HG02759 (cell line): Measurements from ENCODE around the gene CEP170B.
"Not testable (repeated sequence)": the region's sequence is repeated elsewhere in the genome, so short reads cannot be mapped to it uniquely, and the experiment has no call there.

Source experiments
- ATAC-seq: cut with Tn5 transposase; IDR thresholded peaks from one replicate; pipeline ENCODE4 v1.9.1; 2021; ENCODE audit warnings: mild to moderate bottlenecking, moderate library complexity; ENCODE audit not compliant: unreplicated experiment

CEP170B gene

DNA sequence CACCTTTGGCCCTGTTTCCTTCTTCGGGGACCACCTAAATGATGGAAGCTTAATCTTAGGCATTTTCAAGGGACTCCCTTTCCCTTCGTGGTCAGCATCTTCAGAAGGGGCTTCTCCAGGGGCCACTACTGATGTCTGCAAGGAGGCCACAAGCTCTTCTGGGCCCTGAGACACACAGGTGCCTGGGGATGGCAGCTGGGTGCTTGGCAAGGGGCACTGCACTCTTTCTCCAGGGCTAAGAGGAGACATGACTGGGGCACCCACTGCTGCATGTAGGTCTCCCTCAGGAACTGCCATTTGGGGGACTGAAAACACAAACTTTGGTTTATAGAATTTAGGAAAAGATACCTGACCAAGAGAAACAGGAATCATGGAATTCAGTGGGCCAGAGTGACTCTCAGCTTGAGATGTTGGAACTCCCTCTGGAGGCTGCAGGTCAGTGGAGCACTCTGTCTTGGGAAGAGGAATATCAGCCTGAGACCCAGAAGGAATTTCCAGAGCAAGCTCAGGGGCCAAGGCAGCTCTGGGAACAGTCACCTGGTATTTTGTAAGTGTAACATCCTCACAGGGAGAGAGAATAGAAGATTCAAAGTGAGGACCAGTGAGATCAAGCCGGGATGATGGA, 75.6 kb downstream of the CEP170B start:
- no peak for ATAC-seq

DNA sequence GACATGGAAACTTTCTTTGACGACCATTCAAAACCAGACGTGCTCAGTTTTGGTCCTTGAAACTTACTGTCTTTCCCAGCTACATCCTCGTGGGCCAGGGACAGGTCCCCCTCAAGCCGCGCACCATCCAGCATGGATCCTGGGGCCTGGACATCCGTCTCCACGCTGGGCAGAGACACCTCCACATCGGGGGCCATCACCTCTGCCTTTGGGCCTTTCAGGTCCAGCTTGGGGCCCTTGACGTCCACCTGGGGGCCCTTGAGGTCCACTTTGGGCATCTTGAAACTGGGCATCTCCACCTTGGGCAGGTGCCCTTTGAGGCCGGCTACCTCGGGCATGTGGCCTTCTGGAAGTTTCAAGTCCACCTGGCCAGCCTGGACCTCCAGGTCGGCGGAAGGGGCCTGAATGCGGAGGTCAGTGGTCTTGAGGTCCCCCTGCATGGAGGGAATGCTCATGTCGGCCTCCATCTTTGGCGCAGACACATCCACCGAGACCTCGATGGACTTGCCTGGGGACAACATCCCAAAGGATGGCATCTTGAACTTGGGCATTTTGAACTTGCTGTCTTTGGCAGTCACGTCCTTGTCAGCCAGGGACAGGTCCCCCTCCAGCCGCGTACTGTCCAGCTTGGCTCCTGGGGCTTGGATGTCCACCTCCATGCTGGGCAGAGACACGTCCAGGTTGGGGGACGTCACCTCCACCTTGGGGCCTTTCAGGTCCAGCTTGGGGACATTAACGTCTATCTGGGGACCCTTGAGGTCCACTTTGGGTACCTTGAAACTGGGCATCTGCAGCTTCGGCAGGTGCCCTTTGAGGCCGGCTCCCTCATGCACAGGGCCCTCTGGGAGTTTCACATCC, 76.7 kb downstream of the CEP170B start:
- ATAC-seq: no peak

DNA sequence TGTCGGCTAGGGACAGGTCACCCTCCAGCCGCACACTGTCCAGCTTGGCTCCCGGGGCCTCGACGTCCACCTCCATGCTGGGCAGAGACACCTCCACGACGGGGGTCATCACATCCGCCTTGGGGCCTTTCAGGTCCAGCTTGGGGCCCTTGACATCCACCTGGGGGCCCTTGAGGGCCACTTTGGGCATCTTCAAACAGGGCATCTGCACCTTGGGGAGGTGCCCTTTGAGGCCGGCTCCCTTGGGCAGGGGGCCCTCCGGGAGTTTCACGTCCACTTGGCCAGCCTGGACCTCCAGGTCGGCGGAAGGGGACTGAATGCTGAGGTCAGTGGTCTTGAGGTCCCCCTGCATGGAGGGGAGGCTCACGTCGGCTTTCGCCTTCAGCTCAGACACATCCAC, 77.5 kb downstream of the CEP170B start:
- ATAC-seq: no peak

DNA sequence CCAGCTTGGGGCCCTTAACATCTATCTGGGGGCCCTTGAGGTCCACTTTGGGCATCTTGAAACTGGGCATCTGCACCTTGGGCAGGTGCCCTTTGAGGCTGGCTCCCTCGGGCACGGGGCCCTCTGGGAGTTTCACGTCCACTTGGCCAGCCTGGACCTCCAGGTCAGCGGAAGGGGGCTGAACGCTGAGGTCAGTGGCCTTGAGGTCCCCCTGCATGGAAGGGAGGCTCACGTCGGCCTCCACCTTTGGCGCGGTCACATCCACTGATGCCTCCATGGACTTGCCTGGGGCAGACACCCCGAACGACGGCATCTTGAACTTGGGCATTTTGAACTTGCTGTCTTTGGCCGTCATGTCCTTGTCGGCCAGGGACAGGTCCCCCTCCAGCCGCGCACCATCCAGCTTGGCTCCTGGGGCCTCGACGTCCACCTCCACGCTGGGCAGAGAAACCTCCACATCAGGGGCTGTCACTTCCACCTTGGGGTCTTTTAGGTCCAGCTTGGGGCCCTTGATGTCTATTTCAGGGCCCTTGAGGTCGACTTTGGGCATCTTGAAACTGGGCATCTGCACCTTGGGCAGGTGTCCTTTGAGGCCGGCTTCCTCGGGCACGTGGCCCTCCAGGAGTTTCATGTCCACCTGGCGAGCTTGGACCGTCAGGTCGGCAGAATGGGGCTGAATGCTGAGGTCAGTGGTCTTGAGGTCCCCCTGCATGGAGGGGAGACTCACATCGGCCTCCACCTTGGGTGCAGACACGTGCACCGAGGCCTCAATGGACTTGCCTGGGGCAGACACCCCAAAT, 78.3 kb downstream of the CEP170B start:
- not testable (repeated sequence) for ATAC-seq

DNA sequence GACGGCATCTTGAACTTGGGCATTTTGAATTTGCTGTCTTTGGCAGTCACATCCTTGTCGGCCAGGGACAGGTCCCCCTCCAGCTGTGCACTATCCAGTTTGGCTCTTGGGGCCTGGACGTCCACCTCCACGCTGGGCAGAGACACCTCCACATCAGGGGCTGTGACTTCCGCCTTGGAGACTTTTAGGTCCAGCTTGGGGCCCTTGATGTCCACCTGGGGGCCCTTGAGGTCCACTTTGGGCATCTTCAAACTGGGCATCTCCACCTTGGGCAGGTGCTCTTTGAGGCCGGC, 78.9 kb downstream of the CEP170B start:
- not testable (repeated sequence) for ATAC-seq

DNA sequence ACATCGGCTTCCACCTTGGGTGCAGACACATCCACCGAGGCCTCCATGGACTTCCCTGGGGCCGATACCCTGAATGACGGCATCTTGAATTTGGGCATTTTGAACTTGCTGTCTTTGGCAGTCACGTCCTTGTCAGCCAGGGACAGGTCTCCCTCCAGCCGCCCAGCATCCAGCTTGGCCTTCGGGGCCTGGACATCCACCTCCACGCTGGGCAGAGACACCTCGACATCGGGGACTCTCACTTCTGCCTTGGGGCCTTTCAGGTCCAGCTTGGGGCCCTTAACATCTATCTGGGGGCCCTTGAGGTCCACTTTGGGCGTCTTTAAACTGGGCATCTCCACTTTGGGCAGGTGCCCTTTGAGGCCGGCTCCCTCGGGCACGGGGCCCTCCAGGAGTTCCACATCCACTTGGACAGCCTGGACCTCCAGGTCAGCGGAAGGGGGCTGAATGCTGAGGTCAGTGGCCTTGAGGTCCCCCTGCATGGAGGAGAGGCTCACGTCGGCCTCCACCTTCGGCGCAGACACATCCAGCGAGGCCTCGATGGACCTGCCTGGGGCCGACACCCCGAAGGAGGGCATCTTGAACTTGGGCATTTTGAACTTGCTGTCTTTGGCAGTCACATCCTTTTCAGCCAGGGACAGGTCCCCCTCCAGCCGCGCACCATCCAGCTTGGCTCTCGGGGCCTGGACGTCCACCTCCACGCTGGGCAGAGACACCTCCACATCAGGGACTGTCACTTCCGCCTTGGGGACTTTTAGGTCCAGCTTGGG, 79.6 kb downstream of the CEP170B start:
- not testable (repeated sequence) for ATAC-seq

DNA sequence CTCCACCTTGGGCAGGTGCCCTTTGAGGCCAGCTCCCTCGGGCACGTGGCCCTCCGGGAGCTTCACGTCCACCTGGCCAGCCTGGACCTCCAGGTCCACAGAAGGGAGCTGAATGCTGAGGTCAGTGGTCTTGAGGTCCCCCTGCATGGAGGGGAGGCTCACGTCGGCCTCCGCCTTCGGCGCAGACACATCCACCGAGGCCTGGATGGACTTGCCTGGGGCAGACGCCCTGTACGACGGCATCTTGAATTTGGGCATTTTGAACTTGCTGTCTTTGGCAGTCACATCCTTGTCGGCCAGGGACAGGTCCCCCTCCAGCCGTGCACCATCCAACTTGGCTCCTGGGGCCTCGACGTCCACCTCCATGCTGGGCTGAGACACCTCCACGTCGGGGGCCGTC, 80.2 kb downstream of the CEP170B start:
- not testable (repeated sequence) for ATAC-seq
